ENCODE measurements around the gene CCL24. TPM values are rescaled to one million over a fixed set of nuclear protein-coding genes. Genes with fewer than 3 reads are reported as not detected.
"Not testable (repeated sequence)": the region's sequence is repeated elsewhere in the genome, so short reads cannot be mapped to it uniquely, and the experiment has no call there.

The CCL24 gene
- polyA plus RNA-seq, 1 donor (not counting 4 experiments of a cell fraction or from before 2014, with no cell fraction given) = not detected

DNA sequence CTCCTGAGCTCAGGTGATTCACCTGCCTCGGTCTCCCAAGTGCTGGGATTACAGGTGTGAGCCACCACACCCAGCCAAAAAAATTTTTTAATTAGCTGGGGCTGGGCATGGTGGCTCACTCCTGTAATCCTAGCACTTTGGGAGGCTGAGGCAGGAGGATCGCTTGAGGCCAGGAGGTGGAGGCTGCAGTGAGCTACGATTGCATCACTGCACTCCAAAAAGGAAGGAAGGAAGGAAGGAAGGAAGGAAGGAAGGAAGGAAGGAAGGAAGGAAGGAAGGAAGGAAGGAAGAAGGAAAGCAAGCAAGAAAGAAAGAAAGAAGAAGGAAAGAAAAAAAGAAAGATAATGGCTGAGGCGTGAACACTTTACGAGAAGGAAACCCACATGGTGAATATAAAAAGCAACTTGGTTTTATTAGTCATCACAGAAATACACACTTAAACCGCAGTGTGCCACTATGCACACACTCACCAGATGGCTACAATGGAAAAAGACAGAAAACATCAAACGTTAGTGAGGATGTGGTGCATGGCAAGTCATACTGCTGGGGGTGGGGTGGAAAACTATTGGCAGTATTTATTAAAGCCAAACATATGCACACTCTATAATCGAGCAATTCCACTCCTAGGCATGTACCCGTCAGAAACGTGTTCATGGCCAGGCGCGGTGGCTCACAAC is 37.2 kb downstream of the CCL24 start:
- no peak overlapping the region for H3K4me2 ChIP-seq (ENCODE audit: control insufficient read depth, extremely low read depth, insufficient read depth, low read depth, low read length)
- no peak overlapping the region for H3K27ac ChIP-seq (ENCODE audit: control insufficient read depth, insufficient read depth, low read length)
- no peak overlapping the region for H3K9ac ChIP-seq (ENCODE audit: control insufficient read depth, extremely low read depth, insufficient read depth, low read length)
- H4K20me1 ChIP-seq (ENCODE audit: control insufficient read depth, extremely low read depth, insufficient read depth, low read length) = no peaks in the 10 kb centered on the region
- no peaks in the 10 kb centered on the region for H3K9me3 ChIP-seq (ENCODE audit: control insufficient read depth, low read depth, low read length)
- TF ChIP-seq, protein P1, sequence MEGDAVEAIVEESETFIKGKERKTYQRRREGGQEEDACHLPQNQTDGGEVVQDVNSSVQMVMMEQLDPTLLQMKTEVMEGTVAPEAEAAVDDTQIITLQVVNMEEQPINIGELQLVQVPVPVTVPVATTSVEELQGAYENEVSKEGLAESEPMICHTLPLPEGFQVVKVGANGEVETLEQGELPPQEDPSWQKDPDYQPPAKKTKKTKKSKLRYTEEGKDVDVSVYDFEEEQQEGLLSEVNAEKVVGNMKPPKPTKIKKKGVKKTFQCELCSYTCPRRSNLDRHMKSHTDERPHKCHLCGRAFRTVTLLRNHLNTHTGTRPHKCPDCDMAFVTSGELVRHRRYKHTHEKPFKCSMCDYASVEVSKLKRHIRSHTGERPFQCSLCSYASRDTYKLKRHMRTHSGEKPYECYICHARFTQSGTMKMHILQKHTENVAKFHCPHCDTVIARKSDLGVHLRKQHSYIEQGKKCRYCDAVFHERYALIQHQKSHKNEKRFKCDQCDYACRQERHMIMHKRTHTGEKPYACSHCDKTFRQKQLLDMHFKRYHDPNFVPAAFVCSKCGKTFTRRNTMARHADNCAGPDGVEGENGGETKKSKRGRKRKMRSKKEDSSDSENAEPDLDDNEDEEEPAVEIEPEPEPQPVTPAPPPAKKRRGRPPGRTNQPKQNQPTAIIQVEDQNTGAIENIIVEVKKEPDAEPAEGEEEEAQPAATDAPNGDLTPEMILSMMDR (optimal IDR thresholded peaks at IDR 0.05 in 1 of 3, IDR thresholded peaks at IDR 0.05 in 1 of 3, conservative IDR thresholded peaks at IDR 0.05 in 1 of 3; ENCODE audit: extremely low read depth in 1 of 3, insufficient read depth in 2 of 3, low read length in 3 of 3) = no peak
- TF ChIP-seq EZH2 (IDR thresholded peaks at IDR 0.05; ENCODE audit: low read length) = no peak
- no peak overlapping the region for H2AFZ ChIP-seq (ENCODE audit: control insufficient read depth, low read length)
- H3K9me1 ChIP-seq (ENCODE audit: control insufficient read depth, extremely low read depth, insufficient read depth, low read length) = no peaks in the 10 kb centered on the region
- no peaks in the 10 kb centered on the region for H3K27me3 ChIP-seq (ENCODE audit: control insufficient read depth, extremely low read depth, insufficient read depth, low read length)
- H3K4me1 ChIP-seq (ENCODE audit: control insufficient read depth, extremely low read depth, insufficient read depth, low read length) = peaks cover 12% of the 10 kb centered on the region
- H3K36me3 ChIP-seq (ENCODE audit: control insufficient read depth in 2 of 2, extremely low read depth in 1 of 2, insufficient read depth in 2 of 2, low read length in 2 of 2) = no peaks in the 10 kb centered on the region
- FAIRE-seq (no peak), DNase-seq (ENCODE audit: low read depth, low spot score) (no peak)
- H3K79me2 ChIP-seq (ENCODE audit: control insufficient read depth, insufficient read depth, low read length) = no peaks in the 10 kb centered on the region
- no peak overlapping the region for H3K4me3 ChIP-seq (ENCODE audit: control insufficient read depth in 2 of 3, extremely low read depth in 1 of 3, insufficient read depth in 2 of 3, low read depth in 1 of 3, low read length in 3 of 3)
- dilution Hi-C loops (cut with MboI; ENCODE audit: extremely low pct_ligation_motif_present, low sequenced_read_pairs) = no loop called here

DNA sequence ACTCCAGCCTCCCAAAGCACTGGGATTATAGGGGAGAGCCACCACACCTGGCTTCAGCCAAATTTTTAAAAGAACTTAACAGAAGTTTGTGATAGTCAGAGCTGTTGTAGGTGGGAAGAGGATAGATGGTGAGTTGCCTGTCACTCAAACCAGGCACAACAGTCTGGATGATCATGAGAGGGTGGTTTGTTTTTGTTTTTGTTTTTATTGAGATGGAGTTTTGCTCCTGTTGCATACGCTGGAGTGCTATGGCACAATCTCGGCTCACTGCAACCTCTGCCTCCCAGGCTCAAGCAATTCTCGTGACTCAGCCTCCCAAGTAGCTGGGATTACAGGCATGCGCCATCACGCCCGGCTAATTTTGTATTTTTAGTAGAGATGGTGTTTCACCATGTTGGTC is 39.6 kb downstream of the CCL24 start:
- H3K4me3 ChIP-seq (ENCODE audit: control insufficient read depth in 2 of 3, extremely low read depth in 1 of 3, insufficient read depth in 2 of 3, low read depth in 1 of 3, low read length in 3 of 3); H3K27ac ChIP-seq (ENCODE audit: control insufficient read depth, insufficient read depth, low read length); H3K9ac ChIP-seq (ENCODE audit: control insufficient read depth, extremely low read depth, insufficient read depth, low read length); H2AFZ ChIP-seq (ENCODE audit: control insufficient read depth, low read length); H4K20me1 ChIP-seq (ENCODE audit: control insufficient read depth, extremely low read depth, insufficient read depth, low read length); H3K9me1 ChIP-seq (ENCODE audit: control insufficient read depth, extremely low read depth, insufficient read depth, low read length); H3K79me2 ChIP-seq (ENCODE audit: control insufficient read depth, insufficient read depth, low read length); DNase-seq (ENCODE audit: low read depth, low spot score); H3K4me2 ChIP-seq (ENCODE audit: control insufficient read depth, extremely low read depth, insufficient read depth, low read depth, low read length); dilution Hi-C loops (cut with MboI; ENCODE audit: extremely low pct_ligation_motif_present, low sequenced_read_pairs); H3K36me3 ChIP-seq (ENCODE audit: control insufficient read depth in 2 of 2, extremely low read depth in 1 of 2, insufficient read depth in 2 of 2, low read length in 2 of 2); H3K9me3 ChIP-seq (ENCODE audit: control insufficient read depth, low read depth, low read length); H3K27me3 ChIP-seq (ENCODE audit: control insufficient read depth, extremely low read depth, insufficient read depth, low read length); FAIRE-seq: not testable (repeated sequence)
- peaks cover 12% of the 10 kb centered on the region for H3K4me1 ChIP-seq (ENCODE audit: control insufficient read depth, extremely low read depth, insufficient read depth, low read length)
